Testis (tissue), 3 donors: Measurements from ENCODE around the gene TMEM63C. TPM values are rescaled to one million over a fixed set of nuclear protein-coding genes. Genes with fewer than 3 reads are reported as not detected.

Source experiments
- DNase-seq: peaks from one replicate; pipeline ENCODE4 v3.0.0-alpha.2; 2019
- H3K27ac ChIP-seq, 2 donors: fragments of 200-600 bp; sonication (generic); one replicate each; pipeline ENCODE4 v1.5.1; 2019
- H3K27me3 ChIP-seq: fragments of 200-600 bp; sonication (generic); one replicate; pipeline ENCODE4 v1.5.1; 2019
- H3K36me3 ChIP-seq: fragments of 200-600 bp; sonication (generic); one replicate; pipeline ENCODE4 v1.5.1; 2017; ENCODE audit warnings: low read depth; ENCODE audit errors: missing control alignments
- H3K4me1 ChIP-seq: fragments of 200-600 bp; sonication (generic); one replicate; pipeline ENCODE4 v1.5.1; 2019
- H3K4me3 ChIP-seq, 2 donors: fragments of 200-600 bp; sonication (generic); one replicate each; pipeline ENCODE4 v1.5.1; 2017 to 2019
- H3K9me3 ChIP-seq: fragments of 200-600 bp; sonication (generic); one replicate; pipeline ENCODE4 v1.5.1; 2017
- POLR2A ChIP-seq: fragments of 450-650 bp; IDR thresholded peaks from one replicate; pipeline ENCODE4 v1.6.1; 2017; ENCODE audit warnings: antibody characterized with exemption, mild to moderate bottlenecking, moderate library complexity
- WGBS, 2 donors: methylation state at CpG; one replicate each; pipeline ENCODE4 v1.1.5; 2018; 5-methylcytosine and 5-hydroxymethylcytosine counted together
- intact Hi-C: fragments of 100-400 bp; cut with DNase I; formaldehyde crosslinking; loops from one replicate; pipeline ENCODE4 v1.15.1; 2023; ENCODE audit warnings: low total_unique reads
- polyA plus RNA-seq: library from polyadenylated mRNA; stranded (reverse); fragments of 350-450 nt; fragmentation: Illumina TruSeq; extraction: RNeasy Lipid Tissue Mini Kit (QIAGEN cat#74804); gene quantifications from one replicate; pipeline ENCODE4 v1.2.3, GENCODE V29; 2014; ENCODE audit warnings: low read depth, low replicate concordance; ENCODE audit not compliant: insufficient read depth
- total RNA-seq, 2 donors: library from RNA; depleted of rRNA; stranded (reverse); fragments of >200 nt; gene quantifications; one replicate each; pipeline ENCODE4 v1.2.3, GENCODE V29; 2016
- TF ChIP-seq, protein P1 (sequence below), 3 experiments: fragments of 450-650 bp in 2 of 3; fragments of 200-600 bp in 1 of 3; sonication (generic) in 1 of 3; IDR thresholded peaks; one replicate each; pipeline ENCODE4 v1.5.1; 2016 to 2019; ENCODE audit warnings: antibody characterized with exemption in 3 of 3, mild to moderate bottlenecking in 2 of 3, moderate library complexity in 1 of 3

Gene TMEM63C
- total and polyA plus RNA-seq, 3 donors from 2014 or later: 14.1 to 21.0 (median 20.7) TPM

DNA sequence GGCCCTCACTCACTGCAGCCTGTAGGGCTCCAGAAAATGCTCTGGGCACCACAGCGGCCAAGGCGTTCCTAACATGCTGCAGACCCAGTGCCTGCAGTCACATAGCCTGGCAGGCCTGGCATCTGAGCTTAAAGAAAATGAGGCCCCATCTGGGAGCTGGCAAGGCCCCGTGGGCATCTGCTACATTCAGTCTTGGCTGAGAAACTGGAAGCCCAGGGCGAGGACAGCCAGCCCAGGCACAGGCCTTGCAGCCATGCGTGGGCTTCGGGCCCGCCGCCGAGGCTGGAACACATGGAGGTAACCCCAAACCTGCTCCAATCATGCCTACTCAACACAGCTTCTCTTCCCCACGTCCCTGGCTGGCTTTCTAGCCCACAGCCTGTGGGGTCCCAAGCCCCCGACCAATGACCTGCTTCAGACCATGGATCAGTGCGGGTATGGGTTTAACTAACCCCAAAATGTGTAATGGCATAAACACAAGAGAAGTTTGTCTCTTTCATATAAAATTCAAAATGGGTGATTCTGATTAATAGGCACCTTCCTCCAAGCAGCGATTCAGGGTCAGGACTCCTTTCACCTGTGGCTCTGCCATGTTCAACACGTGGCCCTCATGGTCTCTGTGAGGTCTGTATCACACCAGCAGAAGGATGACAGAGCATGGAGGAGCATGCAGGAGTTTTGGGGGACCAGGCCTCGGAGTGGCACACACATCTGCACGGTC lies 83.0 kb downstream of the TMEM63C start:
- H3K27ac ChIP-seq: no peak overlapping the region
- 86 to 94% methylated on average over 16 of the region's 16 CpGs for WGBS, 2 donors
- no peaks in the 10 kb centered on the region for H3K4me1 ChIP-seq
- no peak for DNase-seq
- TF ChIP-seq POLR2A: no peak
- TF ChIP-seq, protein P1, sequence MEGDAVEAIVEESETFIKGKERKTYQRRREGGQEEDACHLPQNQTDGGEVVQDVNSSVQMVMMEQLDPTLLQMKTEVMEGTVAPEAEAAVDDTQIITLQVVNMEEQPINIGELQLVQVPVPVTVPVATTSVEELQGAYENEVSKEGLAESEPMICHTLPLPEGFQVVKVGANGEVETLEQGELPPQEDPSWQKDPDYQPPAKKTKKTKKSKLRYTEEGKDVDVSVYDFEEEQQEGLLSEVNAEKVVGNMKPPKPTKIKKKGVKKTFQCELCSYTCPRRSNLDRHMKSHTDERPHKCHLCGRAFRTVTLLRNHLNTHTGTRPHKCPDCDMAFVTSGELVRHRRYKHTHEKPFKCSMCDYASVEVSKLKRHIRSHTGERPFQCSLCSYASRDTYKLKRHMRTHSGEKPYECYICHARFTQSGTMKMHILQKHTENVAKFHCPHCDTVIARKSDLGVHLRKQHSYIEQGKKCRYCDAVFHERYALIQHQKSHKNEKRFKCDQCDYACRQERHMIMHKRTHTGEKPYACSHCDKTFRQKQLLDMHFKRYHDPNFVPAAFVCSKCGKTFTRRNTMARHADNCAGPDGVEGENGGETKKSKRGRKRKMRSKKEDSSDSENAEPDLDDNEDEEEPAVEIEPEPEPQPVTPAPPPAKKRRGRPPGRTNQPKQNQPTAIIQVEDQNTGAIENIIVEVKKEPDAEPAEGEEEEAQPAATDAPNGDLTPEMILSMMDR (IDR thresholded peaks at IDR 0.05): no peak
- H3K4me3 ChIP-seq: no peak overlapping the region
- H3K27me3 ChIP-seq: no peaks in the 10 kb centered on the region
- intact Hi-C loops: no loop called here
- H3K36me3 ChIP-seq: no peaks in the 10 kb centered on the region
- no peaks in the 10 kb centered on the region for H3K9me3 ChIP-seq

DNA sequence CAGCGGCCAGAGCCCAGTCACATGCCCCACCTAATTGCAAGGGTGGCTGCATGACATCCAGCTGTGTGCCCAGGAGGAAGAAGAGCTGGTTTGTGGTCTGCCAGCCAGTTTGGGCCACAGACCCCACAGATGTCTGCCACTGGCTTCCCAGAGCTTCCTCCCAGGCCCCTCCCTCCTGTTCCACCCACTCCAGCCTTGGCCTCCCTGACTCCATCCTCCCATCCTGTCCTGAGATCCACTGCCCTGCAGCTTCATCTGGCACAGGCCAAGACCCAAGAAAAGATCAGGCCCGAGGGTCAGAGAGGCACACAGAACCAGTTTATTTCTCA lies 83.6 kb downstream of the TMEM63C start:
- Histone ChIP-seq H3K9me3 (no peaks in the 10 kb centered on the region), H3K36me3 (no peaks in the 10 kb centered on the region), H3K27me3 (no peaks in the 10 kb centered on the region), H3K4me1 (no peaks in the 10 kb centered on the region), H3K4me3 (no peak overlapping the region), H3K27ac (no peak overlapping the region)
- 90 to 94% methylated on average over 2 of the region's 2 CpGs for WGBS, 2 donors
- intact Hi-C loops: no loop called here
- DNase-seq: no peak
- TF ChIP-seq, protein P1 (IDR thresholded peaks at IDR 0.05): no peak
- no peak for TF ChIP-seq POLR2A

DNA sequence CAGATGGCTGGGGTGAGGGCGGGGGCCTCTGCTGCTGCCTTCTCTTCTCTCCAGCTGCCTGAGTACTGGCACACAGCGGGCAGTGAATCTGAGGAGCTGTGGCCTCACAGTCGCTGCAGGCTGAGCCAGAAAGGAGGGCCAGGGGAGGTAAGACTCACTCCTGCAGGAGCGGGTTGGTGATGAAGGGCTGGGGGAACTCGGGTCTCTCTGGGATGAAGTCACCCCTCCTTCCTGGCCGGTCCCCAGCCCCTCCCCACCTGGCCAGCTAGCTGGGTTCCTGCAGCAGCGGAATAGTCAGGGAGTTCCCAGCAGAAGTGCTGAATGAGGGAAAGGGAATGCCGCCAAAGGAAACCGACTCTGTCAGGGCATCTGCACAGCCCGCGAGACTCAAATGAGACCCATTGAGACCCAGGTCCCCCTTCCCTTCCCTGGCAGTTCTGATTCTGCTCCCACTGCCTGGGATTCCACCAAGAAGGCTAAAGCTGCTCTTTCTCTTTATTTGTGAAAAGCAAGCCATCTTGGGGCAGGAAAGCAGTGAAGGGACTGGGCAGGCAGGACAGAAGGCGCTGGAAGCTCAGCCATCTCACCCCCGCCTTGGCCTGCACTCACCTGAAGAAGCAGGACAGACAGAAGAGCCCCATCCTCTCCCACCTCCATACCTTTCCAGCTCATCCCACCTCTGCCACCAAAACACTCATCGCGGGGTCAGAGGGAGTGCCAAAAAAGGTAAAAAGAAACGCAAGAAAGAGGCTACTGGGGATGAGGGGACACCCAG lies 84.2 kb downstream of the TMEM63C start:
- no peak for TF ChIP-seq POLR2A
- TF ChIP-seq, protein P1 (IDR thresholded peaks at IDR 0.05): no peak

DNA sequence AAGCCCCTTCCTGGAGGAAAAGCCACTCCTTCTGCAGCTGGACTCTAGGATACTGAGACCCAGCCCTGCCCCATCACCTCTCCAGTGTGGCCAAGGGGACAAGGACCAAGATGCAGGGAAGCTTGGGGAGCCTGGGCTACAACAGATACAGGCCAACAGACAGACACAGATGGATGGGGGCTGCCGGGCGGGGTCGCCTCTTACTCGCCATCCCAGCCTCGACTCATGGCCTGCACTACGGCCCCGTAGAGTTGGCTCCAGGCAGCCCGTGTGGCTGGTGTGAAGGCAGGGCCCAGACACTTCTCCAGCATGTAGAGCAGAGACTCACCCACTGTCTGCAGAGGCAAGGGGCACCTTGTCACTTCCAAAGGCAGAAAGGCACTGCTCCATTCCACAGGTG lies 84.7 kb downstream of the TMEM63C start:
- no peaks in the 10 kb centered on the region for H3K27me3 ChIP-seq
- intact Hi-C loops: no loop called here
- no peaks in the 10 kb centered on the region for H3K9me3 ChIP-seq
- no peak overlapping the region for H3K4me3 ChIP-seq
- no peaks in the 10 kb centered on the region for H3K36me3 ChIP-seq
- H3K27ac ChIP-seq: no peak overlapping the region
- DNase-seq: no peak
- H3K4me1 ChIP-seq: no peaks in the 10 kb centered on the region
- TF ChIP-seq, protein P1 (IDR thresholded peaks at IDR 0.05): no peak
- no peak for TF ChIP-seq POLR2A
- 93% methylated on average over 8 of the region's 8 CpGs for WGBS, 2 donors

More for the DNA sequence above, 84.2 kb downstream of the TMEM63C start:
- no peak overlapping the region for H3K27ac ChIP-seq
- H3K27me3 ChIP-seq: no peaks in the 10 kb centered on the region
- no peaks in the 10 kb centered on the region for H3K36me3 ChIP-seq
- H3K9me3 ChIP-seq: no peaks in the 10 kb centered on the region
- WGBS, 2 donors: 82 to 83% methylated on average over 11 to 16 of the region's 16 CpGs
- H3K4me3 ChIP-seq: no peak overlapping the region
- no peaks in the 10 kb centered on the region for H3K4me1 ChIP-seq
- intact Hi-C loops: no loop called here
- no peak for DNase-seq
